Mesangial cell (primary cell): Measurements from ENCODE around the gene SLC17A7. TPM values are rescaled to one million over a fixed set of nuclear protein-coding genes. Genes with fewer than 3 reads are reported as not detected.

Source experiments
- total RNA-seq: library from RNA; depleted of rRNA; stranded (reverse); fragments of >200 nt; gene quantifications from 2 replicates; pipeline ENCODE4 v1.2.3, GENCODE V29; 2015

Gene SLC17A7
- under 0.01 TPM in 2 replicates for total RNA-seq

DNA sequence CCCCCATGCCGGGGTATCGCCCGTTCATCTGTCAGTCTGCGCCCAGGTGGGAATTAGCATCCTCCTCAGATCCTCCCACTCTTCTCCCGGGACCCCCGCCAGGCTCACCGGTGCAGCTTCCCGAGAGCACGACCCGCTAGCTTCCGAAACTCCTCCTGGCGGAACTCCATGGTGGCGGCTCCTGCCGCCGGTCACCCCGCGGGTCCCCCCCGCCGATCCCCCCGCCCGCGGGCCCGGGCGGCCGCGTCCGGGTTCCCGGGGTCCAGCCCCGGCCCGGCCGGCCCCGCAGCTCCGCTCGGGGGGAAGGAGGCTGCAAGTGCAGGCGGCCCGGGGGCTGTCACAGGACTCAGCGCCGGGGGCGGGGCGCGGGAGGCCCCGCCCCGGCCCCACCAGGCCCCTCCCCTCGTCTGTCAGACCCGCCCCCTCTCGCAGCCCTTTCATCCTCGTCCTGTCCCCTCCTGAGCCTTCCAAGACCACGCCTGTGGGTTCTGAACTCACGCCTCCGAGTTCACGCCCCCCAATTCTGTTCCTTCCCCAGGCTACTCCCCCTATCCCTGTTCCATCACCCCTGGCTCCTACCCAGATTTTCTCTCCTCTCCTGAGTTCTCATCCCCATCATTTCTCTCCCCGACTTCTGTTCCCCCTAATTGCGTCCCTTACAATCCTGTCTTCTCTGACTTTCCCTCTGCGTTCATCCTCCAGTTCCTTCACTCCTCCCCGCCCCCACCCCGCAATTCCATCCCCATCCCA, at the start of gene SLC17A7:
Gene SLC17A7, minus strand, starts transcription at position 318 of the 750 bp plus-strand sequence. Its CDS starts 148 bp downstream, at position 170.

DNA sequence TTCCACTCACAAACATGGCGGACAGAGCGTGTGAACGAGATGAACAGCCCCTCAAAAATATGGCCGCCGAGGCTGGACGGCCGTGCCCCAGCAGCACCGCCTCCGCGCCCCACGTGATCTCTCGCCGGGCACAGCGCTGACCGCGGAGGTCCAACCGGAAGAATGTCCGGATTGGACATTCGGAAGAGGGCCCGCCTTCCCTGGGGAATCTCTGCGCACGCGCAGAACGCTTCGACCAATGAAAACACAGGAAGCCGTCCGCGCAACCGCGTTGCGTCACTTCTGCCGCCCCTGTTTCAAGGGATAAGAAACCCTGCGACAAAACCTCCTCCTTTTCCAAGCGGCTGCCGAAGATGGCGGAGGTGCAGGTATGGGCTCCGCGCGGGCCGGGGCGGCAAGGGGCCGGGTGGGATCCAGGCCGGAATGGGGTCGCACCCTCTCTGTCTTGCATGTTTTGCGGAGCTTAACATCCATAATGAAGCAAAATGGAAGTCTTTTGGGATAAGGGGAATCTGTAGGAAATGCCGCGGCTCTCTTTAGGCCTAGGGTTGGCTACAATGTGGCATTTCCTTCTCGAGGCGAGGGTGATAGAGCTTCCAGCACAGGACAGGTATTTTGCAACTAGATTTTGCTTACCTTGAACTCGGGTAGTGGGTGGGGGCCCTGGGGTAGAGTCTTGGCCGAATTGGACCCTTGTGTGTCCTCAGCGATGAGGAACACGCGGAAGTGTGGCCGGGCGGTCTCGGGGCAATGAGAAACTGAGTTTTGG, 46.1 kb upstream of the SLC17A7 start, which contains the start of gene RPL13A:
Gene RPL13A, plus strand, starts transcription at position 332 of the 769 bp plus-strand sequence. Its CDS starts 22 bp downstream, at position 354.

DNA sequence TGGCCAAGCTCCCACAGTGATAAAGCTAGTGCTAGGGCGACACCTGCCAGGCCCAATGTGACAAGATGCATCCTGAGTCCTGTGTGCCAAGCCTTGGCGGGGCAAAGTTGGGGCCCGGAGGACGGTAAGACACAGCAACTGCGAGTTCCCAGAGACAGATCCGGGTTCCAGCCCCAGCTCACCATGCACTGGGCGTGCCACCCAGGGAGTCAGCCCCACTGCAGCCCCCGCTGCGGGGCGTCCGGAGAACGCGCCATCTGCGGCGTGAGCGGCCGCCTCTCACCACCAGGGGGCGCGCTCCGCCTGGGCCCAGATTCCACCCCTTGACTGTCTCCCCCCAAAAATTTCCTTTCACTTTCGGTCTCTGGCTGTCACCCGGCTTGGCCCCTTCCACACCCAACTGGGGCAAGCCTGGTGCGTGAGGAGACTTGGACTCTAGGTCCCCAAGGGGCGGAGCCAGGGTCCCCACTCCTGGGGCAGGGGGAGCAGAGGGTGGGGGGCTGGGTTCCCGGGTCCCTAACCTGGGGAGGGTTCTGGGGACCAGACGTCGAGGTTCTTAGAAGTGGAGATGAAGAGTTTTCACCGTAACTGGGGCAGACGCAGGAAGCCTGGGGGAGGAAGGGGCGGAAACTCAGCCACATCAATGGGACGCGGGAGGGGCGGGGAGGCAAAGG, 32.7 kb upstream of the SLC17A7 start, which contains the start of gene FLT3LG:
Gene FLT3LG, plus strand, starts transcription at position 348 of the 674 bp plus-strand sequence. CDS start 425 bp downstream, outside the sequence.

DNA sequence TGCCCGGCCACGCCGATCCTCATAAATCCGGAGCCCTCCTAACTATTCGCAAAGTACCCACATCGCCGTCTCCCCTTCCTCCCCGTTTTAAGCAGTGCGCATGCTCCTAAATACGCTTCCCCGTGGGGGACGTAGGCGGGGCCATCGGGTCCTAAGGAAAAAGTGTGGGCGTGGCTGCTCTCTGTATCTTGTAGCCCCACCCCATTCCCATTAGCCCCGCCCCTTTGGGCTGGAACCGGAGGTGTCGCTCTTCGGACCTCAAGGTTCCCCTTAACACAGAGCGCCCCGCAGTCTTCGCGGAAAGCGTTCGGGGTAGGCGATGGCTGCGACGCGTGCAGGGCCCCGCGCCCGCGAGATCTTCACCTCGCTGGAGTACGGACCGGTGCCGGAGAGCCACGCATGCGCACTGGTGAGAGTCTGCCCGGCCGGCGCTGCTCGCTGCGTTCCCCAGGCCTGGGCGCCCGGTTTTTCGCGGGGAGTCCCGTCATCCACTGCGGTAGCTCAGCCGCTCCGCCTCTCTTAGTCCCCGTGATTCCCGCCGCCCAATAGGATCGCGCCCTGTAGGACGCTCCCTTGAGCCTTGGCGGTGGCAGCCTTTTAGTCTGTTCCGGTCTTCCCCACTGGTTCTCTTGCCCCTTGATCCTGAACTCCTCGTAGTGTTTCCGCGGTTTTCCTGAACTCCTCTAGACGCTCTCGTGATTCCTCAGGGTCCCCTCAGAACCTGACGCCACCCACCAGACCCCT, 11.9 kb upstream of the SLC17A7 start, which contains the start of gene ALDH16A1:
Gene ALDH16A1, plus strand, starts transcription at position 213 of the 744 bp plus-strand sequence. Its CDS starts 107 bp downstream, at position 320.

DNA sequence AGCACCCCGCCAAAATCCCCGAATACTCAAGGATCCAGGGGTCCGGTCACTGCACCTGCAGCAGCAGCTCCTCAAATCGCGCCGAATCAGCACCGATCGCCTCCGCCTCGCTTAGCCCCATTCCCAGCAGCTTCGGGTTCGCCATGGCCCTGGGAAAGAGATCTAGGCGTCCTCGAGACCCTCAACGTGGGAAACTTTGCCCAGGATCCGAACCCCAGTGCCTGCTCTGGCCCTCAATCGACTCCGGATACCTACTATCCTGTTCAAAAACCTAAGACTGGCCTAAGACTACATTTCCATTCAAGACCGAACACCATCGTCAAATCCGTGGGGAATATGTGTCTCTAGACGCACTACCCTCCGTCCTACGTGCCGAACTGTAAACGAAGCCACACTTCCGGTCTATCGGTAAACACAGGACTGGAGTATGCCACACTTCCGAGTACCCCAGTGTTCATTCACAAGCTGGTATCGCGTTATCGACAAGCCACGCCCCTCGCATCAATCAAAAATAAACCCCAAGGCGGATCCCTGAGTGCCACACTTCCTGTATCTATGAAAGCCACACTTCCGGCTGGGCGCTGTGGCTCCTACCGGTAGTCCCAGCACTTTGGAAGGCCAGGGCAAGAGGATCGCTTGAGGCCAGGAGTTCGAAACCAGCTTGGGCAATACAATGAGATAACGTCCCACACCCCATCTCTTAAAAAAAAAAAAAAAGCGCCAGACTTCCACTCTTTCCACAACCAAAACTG, 10.3 kb upstream of the SLC17A7 start, which contains the start of gene PIH1D1:
Gene PIH1D1, minus strand, starts transcription at position 385 of the 752 bp plus-strand sequence. Its CDS starts 240 bp downstream, at position 145.

DNA sequence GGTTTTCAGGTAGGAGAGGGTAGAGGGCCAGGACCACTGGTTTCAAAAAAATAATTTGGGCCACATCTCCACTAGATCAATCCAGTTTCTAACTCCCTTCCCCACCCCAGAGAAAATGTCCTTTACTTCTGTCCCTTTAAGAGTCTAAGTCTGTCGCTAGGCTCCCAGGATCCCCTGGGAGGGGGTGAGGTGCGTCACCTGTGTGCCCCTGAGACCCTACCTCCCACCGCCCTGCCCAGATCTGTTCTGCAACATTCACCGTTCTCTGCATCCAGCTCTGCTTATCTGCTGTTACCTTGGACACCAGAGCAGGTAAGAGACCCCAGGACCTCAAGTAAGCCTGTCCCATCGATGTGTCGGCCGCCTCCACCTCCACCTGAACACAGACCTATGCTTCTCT, 16.1 kb downstream of the SLC17A7 start, which contains the start of gene GFY:
Gene GFY, plus strand, starts transcription at position 211 of the 400 bp plus-strand sequence. CDS start 1,043 bp downstream, outside the sequence.

DNA sequence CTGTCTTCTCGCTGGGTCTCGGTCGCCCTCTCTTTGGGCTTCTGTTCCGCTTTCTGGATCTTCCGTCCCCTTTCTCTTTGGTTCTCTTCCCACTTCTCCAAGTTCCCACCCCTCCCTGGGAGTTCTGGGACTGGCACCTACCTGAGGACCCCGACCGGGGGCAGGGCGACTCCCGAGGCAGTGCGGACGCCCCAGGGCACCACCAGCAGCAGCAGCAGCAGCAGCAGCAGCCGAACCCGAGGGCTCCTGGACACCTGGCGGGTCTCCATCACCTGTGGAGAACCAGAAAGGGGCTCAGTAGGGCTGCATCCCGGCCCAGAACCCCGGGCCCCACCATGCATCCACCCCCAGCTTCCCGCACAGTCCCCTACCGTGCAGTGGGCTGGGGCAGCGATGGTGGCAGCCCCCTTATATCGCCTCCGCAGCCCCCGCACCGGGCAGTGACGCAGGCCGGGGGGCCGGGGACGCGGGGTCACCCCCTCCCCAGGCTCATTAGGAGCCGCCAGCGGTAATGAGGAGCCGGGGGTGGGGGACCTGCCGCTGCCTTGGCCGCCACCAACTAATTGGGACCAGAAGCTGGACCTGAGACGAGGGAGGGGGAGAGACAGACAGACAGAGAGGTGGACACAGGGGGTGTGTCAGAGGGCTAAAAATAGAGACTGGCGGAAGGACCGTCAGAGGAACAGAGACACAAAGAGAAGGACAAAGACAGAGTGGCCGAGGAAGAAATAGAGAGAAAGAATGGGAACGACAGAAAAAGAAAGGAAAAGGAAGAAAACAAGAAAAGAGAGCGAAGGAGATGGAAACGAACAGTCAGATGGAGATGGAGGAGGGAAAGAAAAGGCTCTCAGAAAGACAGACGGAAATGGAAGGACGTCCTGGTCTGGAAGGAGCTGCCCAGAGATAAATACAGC, 18.0 kb downstream of the SLC17A7 start, which contains the start of gene PTH2:
Gene PTH2, minus strand, starts transcription at position 371 of the 914 bp plus-strand sequence. Its CDS starts 102 bp downstream, at position 269.

DNA sequence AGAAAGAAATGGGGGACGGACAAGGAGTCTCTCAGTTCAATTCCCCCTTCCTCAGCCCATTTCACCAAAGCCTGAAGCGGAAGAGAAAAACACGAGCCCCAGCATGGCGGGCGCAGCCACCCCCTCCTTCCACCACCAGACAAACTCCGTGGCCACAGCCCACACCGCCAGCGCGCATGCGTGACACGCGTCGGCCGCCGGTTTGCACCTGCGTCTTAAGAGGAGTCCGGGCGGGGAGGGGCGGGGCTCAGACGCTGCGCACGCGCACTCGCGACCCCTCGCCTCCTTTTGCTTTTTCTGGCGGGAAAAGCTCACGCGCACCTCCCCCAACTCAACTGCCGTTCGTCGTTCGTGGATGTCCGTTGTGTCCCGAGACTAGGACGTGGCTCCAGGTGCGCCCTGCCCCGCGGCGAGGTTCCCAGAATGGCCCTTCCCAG, 53.4 kb downstream of the SLC17A7 start, which contains the start of gene KASH5:
Gene KASH5, plus strand, starts transcription at position 314 of the 437 bp plus-strand sequence. CDS start 2,635 bp downstream, outside the sequence.

Other genes starting within 250 kb of the SLC17A7 start
- under 0.01 and 0.13 TPM in 2 replicates for gene SLC6A16, start 116.3 kb downstream of the SLC17A7 start, total RNA-seq
- not detected in 2 replicates for gene CD37, start 106.1 kb downstream of the SLC17A7 start, total RNA-seq
- gene TEAD2, start 79.1 kb downstream of the SLC17A7 start, total RNA-seq, result 56.5 and 59.7 TPM in 2 replicates
- 0.81 and 2.3 TPM in 2 replicates for gene DKKL1, start 77.7 kb downstream of the SLC17A7 start, total RNA-seq
- not detected in 2 replicates for gene KASH5, start 53.3 kb downstream of the SLC17A7 start, total RNA-seq
- gene PTH2, start 18.1 kb downstream of the SLC17A7 start, total RNA-seq, result not detected in 2 replicates
- gene GFY, start 16.1 kb downstream of the SLC17A7 start, total RNA-seq, result not detected in 2 replicates
- gene PIH1D1, start 10.3 kb upstream of the SLC17A7 start, total RNA-seq, result 97.8 and 107 TPM in 2 replicates
- 37.5 and 43.7 TPM in 2 replicates for gene ALDH16A1, start 11.7 kb upstream of the SLC17A7 start, total RNA-seq
- gene FLT3LG, start 32.7 kb upstream of the SLC17A7 start, total RNA-seq, result 0.81 and 5.7 TPM in 2 replicates
- gene RPL13A, start 46.1 kb upstream of the SLC17A7 start, total RNA-seq, result 3,557 and 5,004 TPM in 2 replicates
- gene RPS11, start 54.9 kb upstream of the SLC17A7 start, total RNA-seq, result 3,157 and 4,504 TPM in 2 replicates
- gene FCGRT, start 71.1 kb upstream of the SLC17A7 start, total RNA-seq, result 36.2 and 124 TPM in 2 replicates
- 88.3 and 94.6 TPM in 2 replicates for gene RCN3, start 86.5 kb upstream of the SLC17A7 start, total RNA-seq
- gene NOSIP, start 139.0 kb upstream of the SLC17A7 start, total RNA-seq, result 135 and 207 TPM in 2 replicates
- 0.16 and 1.1 TPM in 2 replicates for gene PRRG2, start 139.8 kb upstream of the SLC17A7 start, total RNA-seq
- 12.1 and 15.8 TPM in 2 replicates for gene PRR12, start 149.7 kb upstream of the SLC17A7 start, total RNA-seq
- 71.7 and 112 TPM in 2 replicates for gene RRAS, start 198.6 kb upstream of the SLC17A7 start, total RNA-seq
- gene SCAF1, start 200.7 kb upstream of the SLC17A7 start, total RNA-seq, result 39.8 and 41.7 TPM in 2 replicates
- gene IRF3, start 224.3 kb upstream of the SLC17A7 start, total RNA-seq, result 86.6 and 127 TPM in 2 replicates
- 20.0 and 67.8 TPM in 2 replicates for gene BCL2L12, start 224.4 kb upstream of the SLC17A7 start, total RNA-seq
- gene PRMT1, start 235.7 kb upstream of the SLC17A7 start, total RNA-seq, result 222 and 459 TPM in 2 replicates
- gene ADM5, start 248.1 kb upstream of the SLC17A7 start, total RNA-seq, result 0.38 and 0.49 TPM in 2 replicates
- gene CPT1C, start 249.6 kb upstream of the SLC17A7 start, total RNA-seq, result 4.4 and 30.8 TPM in 2 replicates